Tibial nerve (tissue), 4 donors: ENCODE measurements around the gene PTPRK. TPM values are rescaled to one million over a fixed set of nuclear protein-coding genes. Genes with fewer than 3 reads are reported as not detected.
A peak's percentile ranks its signal among the peaks of the same experiment; 100 is the strongest.

ENCODE experiments used
- DNase-seq, 2 donors: peaks; one replicate each; pipeline ENCODE4 v3.0.0-alpha.2; 2019; ENCODE audit warnings: low spot score in 2 of 2
- H3K27ac ChIP-seq, 4 donors: fragments of 200-600 bp; sonication (generic) in 3 of 4; one replicate each; pipeline ENCODE4 v1.5.1; 2017 to 2019; ENCODE audit warnings: mild to moderate bottlenecking in 1 of 4
- H3K27me3 ChIP-seq, 2 donors: fragments of 200-600 bp; sonication (generic) in 1 of 2; one replicate each; pipeline versions ENCODE4 v1.5.1 to v1.6.0; 2017 to 2019
- H3K36me3 ChIP-seq, 3 donors: fragments of 200-600 bp; sonication (generic); one replicate each; pipeline ENCODE4 v1.5.1; 2018 to 2019
- H3K4me1 ChIP-seq, 4 donors: fragments of 200-600 bp; sonication (generic) in 3 of 4; one replicate each; pipeline ENCODE4 v1.5.1; 2017 to 2019
- H3K4me3 ChIP-seq, 4 donors: fragments of 200-600 bp; sonication (generic) in 3 of 4; one replicate each; pipeline ENCODE4 v1.5.1; 2017 to 2019; ENCODE audit warnings: mild to moderate bottlenecking in 1 of 4, moderate library complexity in 1 of 4
- H3K9me3 ChIP-seq, 4 donors: fragments of 200-600 bp; sonication (generic) in 3 of 4; one replicate each; pipeline ENCODE4 v1.5.1; 2017 to 2019
- CTCF ChIP-seq, 5 experiments: fragments of 200-600 bp in 3 of 5; fragments of 450-650 bp in 2 of 5; sonication (generic) in 3 of 5; IDR thresholded peaks; one replicate each; pipeline ENCODE4 v1.5.1; 2016 to 2019; ENCODE audit warnings: antibody characterized with exemption in 5 of 5, mild to moderate bottlenecking in 3 of 5, moderate library complexity in 2 of 5
- EP300 ChIP-seq, 2 donors: sonication (generic); formaldehyde crosslinking; IDR thresholded peaks; one replicate each; pipeline ENCODE4 v1.6.1; 2017; ENCODE audit warnings: antibody characterized with exemption in 2 of 2, mild to moderate bottlenecking in 1 of 2
- POLR2A ChIP-seq, 2 donors: fragments of 450-650 bp; IDR thresholded peaks; one replicate each; pipeline ENCODE4 v1.6.1; 2017; ENCODE audit warnings: antibody characterized with exemption in 2 of 2, mild to moderate bottlenecking in 2 of 2, moderate library complexity in 2 of 2
- WGBS, 2 donors: methylation state at CpG; one replicate each; pipeline ENCODE4 v1.1.5; 2018; 5-methylcytosine and 5-hydroxymethylcytosine counted together
- total RNA-seq, 4 donors: library from RNA; depleted of rRNA; stranded (reverse); fragments of >200 nt; gene quantifications; one replicate each; pipeline ENCODE4 v1.1.0, GENCODE V29; 2016

PTPRK gene
- total RNA-seq, 4 donors from 2014 or later = 17.4 to 26.1 (median 21.2) TPM

GRCh38 chr6:128121190-128121589 is 399.2 kb downstream of the PTPRK start:
- Histone ChIP-seq H3K4me3 (no peak overlapping the region), H3K27me3 (no peaks in the 10 kb centered on the region), H3K27ac (no peak overlapping the region), H3K9me3 (no peaks in the 10 kb centered on the region), H3K36me3 (no peaks in the 10 kb centered on the region), H3K4me1 (no peaks in the 10 kb centered on the region)
- DNase-seq = no peak
- TF ChIP-seq CTCF (IDR thresholded peaks at IDR 0.05) (no peak), EP300 (IDR thresholded peaks at IDR 0.05) (no peak), POLR2A (IDR thresholded peaks at IDR 0.05) (no peak)

DNA sequence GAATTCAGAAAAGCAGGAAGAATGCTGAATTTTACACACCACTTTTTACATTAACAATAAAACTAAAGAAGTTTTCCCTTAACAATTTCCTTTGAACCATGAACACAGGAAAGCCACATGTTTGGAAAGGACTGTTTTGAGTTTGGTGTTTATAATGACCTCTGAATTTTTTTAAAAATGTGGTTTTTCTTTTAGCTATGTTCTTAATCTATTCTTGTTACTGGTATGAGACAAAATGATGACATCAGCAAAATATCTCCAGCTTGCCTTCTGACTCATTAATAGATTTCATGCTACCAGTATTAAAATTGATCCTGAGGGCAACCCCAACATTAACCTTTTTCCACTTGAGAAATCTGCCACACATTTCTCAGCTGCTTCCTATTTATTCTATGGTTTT is 402.0 kb downstream of the PTPRK start:
- no peak for TF ChIP-seq EP300 (IDR thresholded peaks at IDR 0.05)
- no peak for TF ChIP-seq POLR2A (IDR thresholded peaks at IDR 0.05)
- no peak for DNase-seq
- Histone ChIP-seq H3K36me3 (no peaks in the 10 kb centered on the region), H3K27me3 (no peaks in the 10 kb centered on the region), H3K4me1 (no peaks in the 10 kb centered on the region), H3K4me3 (no peak overlapping the region), H3K27ac (no peak overlapping the region), H3K9me3 (no peaks in the 10 kb centered on the region)

DNA sequence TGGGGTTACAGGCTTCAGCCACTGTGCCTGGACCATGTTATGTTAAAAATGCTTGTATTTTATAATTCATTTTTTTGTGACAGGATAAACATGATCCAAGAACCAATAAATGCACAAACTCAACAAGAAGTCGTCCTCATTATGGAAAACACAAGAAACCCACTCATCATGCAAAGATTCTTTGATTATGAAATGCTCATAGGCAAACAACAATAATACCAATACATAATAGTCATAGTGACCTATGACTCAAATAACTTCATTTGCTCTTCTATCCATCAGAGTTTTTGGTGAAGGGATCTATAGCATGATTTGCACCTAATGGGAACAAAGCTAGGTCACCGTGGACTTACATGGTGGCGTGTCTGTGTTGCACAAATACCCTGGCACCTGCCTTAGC is 402.5 kb downstream of the PTPRK start:
- H3K4me1 ChIP-seq = peaks cover 0 to 1% (median 0%) of the 10 kb centered on the region in 4 donors
- H3K27ac ChIP-seq = no peak overlapping the region
- 83 to 89% methylated on average over 3 of the region's 3 CpGs for WGBS, 2 donors
- H3K4me3 ChIP-seq = no peak overlapping the region
- H3K27me3 ChIP-seq = no peaks in the 10 kb centered on the region
- no peaks in the 10 kb centered on the region for H3K9me3 ChIP-seq
- no peak for TF ChIP-seq CTCF (IDR thresholded peaks at IDR 0.05)
- no peak for TF ChIP-seq EP300 (IDR thresholded peaks at IDR 0.05)
- TF ChIP-seq POLR2A (IDR thresholded peaks at IDR 0.05) = no peak
- no peak for DNase-seq
- no peaks in the 10 kb centered on the region for H3K36me3 ChIP-seq

DNA sequence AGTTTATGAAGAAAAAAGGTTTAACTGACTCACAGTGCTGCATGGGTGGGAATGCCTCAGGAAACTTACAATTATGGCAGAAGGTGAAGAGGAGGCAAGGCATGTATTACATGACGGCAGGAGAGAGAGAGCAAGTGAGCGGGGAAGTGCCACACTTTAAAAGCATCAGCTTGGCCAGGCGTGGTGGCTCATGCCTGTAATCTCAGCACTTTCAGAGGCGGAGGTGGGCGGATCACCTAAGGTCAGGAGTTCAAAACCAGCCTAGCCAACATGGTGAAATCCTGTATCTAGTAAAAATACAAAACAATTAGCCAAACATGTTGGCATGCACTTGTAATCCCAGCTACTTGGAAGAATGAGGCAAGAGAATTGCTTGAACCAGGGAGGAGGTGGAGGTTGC is 406.2 kb downstream of the PTPRK start:
- Histone ChIP-seq H3K36me3 (no peaks in the 10 kb centered on the region), H3K4me1 (peaks cover 0 to 24% (median 12%) of the 10 kb centered on the region in 4 donors), H3K27me3 (no peaks in the 10 kb centered on the region), H3K27ac (no peak overlapping the region), H3K4me3 (no peak overlapping the region), H3K9me3 (no peaks in the 10 kb centered on the region)
- WGBS, 2 donors = 96% methylated on average over 5 of the region's 5 CpGs
- DNase-seq = no peak
- TF ChIP-seq POLR2A (IDR thresholded peaks at IDR 0.05) = no peak
- TF ChIP-seq EP300 (IDR thresholded peaks at IDR 0.05) = no peak
- no peak for TF ChIP-seq CTCF (IDR thresholded peaks at IDR 0.05)

GRCh38 chr6:128112494-128112893 is 407.9 kb downstream of the PTPRK start:
- peak overlapping the region in 3 of 4 donors; percentile 13 to 28 (median 28) for H3K27ac ChIP-seq
- H3K27me3 ChIP-seq = no peaks in the 10 kb centered on the region
- TF ChIP-seq CTCF (IDR thresholded peaks at IDR 0.05) = no peak
- no peak for TF ChIP-seq EP300 (IDR thresholded peaks at IDR 0.05)
- no peak for TF ChIP-seq POLR2A (IDR thresholded peaks at IDR 0.05)
- WGBS, 2 donors = 22 to 23% methylated on average over 2 of the region's 2 CpGs
- peaks cover 0 to 24% (median 12%) of the 10 kb centered on the region in 4 donors for H3K4me1 ChIP-seq
- no peak for DNase-seq
- peak overlapping the region in 3 of 4 donors; percentile 11 to 25 (median 24) for H3K4me3 ChIP-seq
- no peaks in the 10 kb centered on the region for H3K36me3 ChIP-seq
- H3K9me3 ChIP-seq = no peaks in the 10 kb centered on the region

- no peak for TF ChIP-seq EP300 (IDR thresholded peaks at IDR 0.05)
- TF ChIP-seq POLR2A (IDR thresholded peaks at IDR 0.05) = no peak
- TF ChIP-seq CTCF (IDR thresholded peaks at IDR 0.05) = no peak
- Histone ChIP-seq H3K4me1 (peaks cover 0 to 24% (median 12%) of the 10 kb centered on the region in 4 donors), H3K27me3 (no peaks in the 10 kb centered on the region), H3K27ac (no peak overlapping the region), H3K9me3 (no peaks in the 10 kb centered on the region), H3K4me3 (no peak overlapping the region), H3K36me3 (no peaks in the 10 kb centered on the region)
- no peak for DNase-seq
- 22 to 28% methylated on average over 2 of the region's 2 CpGs for WGBS, 2 donors
These were observed 409.3 kb downstream of the PTPRK start for GRCh38 chr6:128111096-128111495.
